SU-DHL-6 (cell line): ENCODE results near the gene LOXHD1.

Experiments
- CTCF ChIP-seq: fragments of 200-600 bp; sonication (generic); IDR thresholded peaks from one replicate; pipeline ENCODE4 v1.5.1; 2017; ENCODE audit warnings: antibody characterized with exemption, mild to moderate bottlenecking, low read length, moderate library complexity; ENCODE audit not compliant: insufficient read depth, poor library complexity, severe bottlenecking
- EZH2phosphoT487 ChIP-seq: fragments of 200-600 bp; sonication (generic), shearing (Covaris generic); conservative IDR thresholded peaks from 2 replicates; pipeline ENCODE4 v1.6.1; 2018; ENCODE audit warnings: mild to moderate bottlenecking, antibody characterized with exemption, low read length, moderate library complexity, mixed read lengths

- TF ChIP-seq CTCF (no peak), EZH2phosphoT487 (no peak)
Measured at GRCh38 chr18:46435031-46435430, 222.0 kb downstream of the LOXHD1 start.
